GM12864 (cell line): Measurements from ENCODE around the gene LGMN.

Experiments used
- DNase-seq: peaks from one replicate; pipeline ENCODE4 v3.0.0-alpha.2; 2011; ENCODE audit warnings: low read depth
- H3K4me3 ChIP-seq: 2 replicates; pipeline ENCODE4 v1.5.1; 2011; ENCODE audit warnings: mild to moderate bottlenecking, low read depth, low read length, control low read depth
- TF ChIP-seq, protein P1 (sequence below): IDR thresholded peaks from 2 replicates; pipeline ENCODE4 v1.5.1; 2011; ENCODE audit warnings: low read depth, mild to moderate bottlenecking, moderate library complexity, low read length, control low read depth, inconsistent platforms; ENCODE audit errors: missing control alignments

The LGMN gene

DNA sequence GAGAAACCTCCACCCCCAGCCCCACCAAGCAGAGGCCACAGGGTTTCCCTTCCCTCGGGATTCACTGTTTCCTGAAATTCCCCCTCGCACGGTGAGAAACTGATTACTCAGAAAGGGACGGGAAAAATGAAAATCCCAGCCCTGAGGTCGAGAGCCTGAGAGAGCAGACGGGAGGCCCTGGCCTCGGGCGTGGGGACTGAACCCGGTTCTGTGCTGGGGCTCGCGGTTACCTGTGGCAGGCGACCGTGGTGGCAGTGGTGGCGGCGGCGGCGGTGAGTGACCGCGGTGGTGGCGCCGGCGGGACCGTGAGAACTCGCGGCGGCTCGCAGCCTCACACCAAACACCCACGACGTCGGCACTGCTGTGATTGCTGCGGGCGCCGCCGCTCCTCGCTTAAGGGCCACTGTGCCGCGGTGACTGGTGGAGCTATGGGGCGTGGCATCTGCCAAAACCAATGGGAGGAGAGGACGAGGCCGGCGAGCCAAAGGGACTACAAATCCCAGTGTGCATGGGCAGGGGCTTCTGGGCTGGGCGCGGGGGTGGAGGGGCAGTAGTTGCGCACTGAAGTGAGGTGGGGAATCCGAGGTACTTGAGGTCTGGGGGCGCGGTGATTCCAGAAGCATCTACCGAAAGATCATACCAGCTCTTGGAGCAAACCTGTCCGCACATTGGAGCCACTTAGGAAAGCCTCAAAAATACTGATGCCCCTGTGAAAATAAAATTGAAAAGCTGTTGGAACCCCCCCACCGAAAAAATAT, at the start of gene LGMN:
Gene LGMN, minus strand, starts transcription at position 369 of the 758 bp plus-strand sequence. CDS start 15,841 bp downstream, outside the sequence.
- peak within 1 kb of the TSS; percentile 65 for H3K4me3 ChIP-seq
- TF ChIP-seq, protein P1, sequence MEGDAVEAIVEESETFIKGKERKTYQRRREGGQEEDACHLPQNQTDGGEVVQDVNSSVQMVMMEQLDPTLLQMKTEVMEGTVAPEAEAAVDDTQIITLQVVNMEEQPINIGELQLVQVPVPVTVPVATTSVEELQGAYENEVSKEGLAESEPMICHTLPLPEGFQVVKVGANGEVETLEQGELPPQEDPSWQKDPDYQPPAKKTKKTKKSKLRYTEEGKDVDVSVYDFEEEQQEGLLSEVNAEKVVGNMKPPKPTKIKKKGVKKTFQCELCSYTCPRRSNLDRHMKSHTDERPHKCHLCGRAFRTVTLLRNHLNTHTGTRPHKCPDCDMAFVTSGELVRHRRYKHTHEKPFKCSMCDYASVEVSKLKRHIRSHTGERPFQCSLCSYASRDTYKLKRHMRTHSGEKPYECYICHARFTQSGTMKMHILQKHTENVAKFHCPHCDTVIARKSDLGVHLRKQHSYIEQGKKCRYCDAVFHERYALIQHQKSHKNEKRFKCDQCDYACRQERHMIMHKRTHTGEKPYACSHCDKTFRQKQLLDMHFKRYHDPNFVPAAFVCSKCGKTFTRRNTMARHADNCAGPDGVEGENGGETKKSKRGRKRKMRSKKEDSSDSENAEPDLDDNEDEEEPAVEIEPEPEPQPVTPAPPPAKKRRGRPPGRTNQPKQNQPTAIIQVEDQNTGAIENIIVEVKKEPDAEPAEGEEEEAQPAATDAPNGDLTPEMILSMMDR, result no peak
- DNase-seq, result peak; percentile 90

DNA sequence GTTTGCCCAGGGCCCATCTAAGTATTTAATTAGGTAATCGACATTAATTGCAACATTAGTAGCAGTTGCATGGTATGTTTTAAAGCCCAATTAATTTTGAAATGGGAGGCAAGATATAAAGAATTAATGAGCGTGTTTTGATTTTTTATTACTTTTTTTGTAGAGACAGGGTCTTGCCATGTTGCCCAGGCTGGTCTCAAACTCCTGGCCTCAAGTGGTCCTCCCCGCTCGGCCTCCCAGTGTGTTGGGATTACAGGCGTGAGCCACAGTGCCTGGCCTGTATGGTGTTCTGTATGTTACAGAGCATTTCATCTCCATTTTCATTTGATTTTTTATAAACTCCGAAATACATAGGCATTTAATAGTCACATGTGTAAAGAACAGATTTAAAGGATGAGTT, 46.5 kb upstream of the LGMN start:
- peak overlapping the region; percentile 78 for H3K4me3 ChIP-seq
- TF ChIP-seq, protein P1, result no peak
- no peak for DNase-seq

DNA sequence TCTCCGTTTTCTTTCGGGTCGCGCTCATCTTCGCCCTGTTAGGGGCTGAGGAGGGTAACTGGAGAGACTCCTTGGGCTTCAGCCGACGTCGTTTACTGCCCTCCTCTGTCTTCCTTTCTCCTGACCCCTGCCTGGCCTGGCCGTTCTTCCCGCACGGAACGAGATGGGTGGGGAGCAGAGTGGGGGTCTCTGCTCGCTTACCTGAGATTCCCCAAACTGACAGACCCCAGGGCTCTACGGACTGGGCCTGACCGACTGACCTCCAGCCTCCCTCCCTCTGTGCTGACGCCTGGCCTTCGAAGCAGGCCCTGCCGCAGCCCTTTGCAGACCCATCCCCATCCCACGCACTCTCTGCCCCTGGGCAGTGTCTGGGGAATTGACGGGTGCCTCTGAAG, 46.1 kb upstream of the LGMN start:
- DNase-seq, result no peak
- peak overlapping the region; percentile 78 for H3K4me3 ChIP-seq
- TF ChIP-seq, protein P1, result no peak

DNA sequence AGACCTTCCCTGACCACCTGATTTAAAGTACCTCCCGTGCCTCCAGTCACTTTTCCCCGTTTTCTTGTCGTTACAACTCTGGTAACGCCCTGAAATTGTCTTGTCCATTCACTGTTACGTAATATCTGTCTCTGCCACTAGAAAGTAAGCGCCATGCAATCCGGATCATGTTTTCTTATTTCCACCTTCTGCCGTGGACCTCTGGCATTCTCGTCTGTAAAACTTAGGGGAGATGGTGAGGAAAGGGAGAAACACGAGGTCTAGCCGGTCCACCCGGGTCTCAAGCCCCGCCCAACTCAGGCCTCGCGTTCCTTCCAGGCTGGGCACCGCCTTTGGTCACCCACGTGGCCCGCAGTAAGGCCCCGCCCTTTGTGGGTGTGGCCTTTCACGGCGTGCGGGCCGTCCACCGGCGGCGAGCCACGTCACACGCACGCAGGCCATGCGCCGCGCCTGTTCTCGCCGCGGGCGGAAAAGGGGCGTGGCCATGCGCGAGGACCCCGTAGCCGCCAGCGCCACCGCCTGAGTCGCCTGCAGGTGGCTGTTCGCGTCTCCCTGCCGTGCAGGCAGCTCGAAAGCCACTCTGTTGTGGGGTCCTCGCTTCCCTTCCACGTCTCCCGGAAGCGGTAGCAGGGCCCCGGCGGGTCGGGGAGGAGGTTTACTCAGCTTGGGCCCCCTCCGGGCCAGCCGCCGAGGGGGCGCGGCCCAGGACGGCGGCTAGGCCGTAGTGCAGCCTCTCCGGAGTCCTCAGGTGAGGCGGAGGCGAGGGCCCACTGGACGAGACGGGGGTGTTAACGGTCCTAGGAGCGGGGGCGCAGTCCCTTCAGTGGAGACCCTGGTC, 45.5 kb upstream of the LGMN start, which contains the start of gene GOLGA5:
Gene GOLGA5, plus strand, starts transcription at position 597 of the 838 bp plus-strand sequence. CDS start 3,133 bp downstream, outside the sequence.
- TF ChIP-seq, protein P1, result no peak
- H3K4me3 ChIP-seq, result peak within 1 kb of the TSS; percentile 78
- peak; percentile 94 for DNase-seq

DNA sequence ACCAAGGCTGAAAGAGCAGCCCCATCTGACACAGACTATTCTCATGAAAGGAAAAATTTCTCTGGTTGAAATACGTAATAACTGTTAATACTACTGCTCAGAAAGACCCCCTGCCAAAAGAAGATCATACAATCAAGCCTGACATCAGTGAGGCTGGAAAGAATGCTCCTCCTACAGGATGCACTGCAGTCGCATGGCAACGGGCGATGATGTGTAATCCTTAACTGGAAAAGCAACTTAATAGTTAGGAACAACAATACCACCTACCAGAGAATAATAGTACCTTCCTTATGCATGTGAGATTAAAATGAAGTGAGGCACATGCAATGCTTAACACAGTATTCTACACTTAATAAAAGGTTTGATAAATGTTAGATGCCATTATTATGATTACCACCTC, 44.5 kb upstream of the LGMN start:
- TF ChIP-seq, protein P1, result no peak
- no peak overlapping the region for H3K4me3 ChIP-seq
- DNase-seq, result no peak

DNA sequence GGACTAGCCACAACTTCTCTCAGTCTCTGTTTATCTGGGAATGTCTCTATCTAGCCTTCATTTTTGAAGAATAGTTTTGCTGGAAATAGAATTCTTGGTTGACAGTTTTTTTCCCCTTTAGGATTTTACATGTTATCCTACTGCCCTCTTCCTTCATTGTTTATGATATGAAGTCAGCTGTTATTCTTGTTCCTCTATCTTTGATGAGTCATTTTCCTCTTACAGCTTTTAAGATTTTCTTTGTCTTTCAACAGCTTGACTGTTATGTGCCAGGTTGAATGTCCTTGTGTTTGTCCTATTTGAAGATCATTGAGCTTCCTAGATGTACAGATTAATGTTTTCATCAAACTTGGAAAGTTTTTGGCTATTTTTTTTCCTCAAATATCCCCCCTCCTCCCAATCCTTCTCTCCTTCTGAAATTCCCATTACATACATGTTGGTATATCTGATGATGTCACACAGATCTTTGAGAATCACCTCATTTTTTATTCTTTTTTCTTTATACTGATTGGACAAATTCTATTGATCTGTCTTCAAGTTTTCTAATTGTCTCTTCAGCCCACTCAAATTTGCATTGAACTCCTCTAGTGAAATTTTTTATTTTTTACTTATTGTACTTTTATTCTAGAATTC, 41.1 kb upstream of the LGMN start:
- no peak overlapping the region for H3K4me3 ChIP-seq
- DNase-seq, result no peak
- TF ChIP-seq, protein P1, result no peak
